ENCODE results near the gene NSRP1. TPM values are rescaled to one million over a fixed set of nuclear protein-coding genes. Genes with fewer than 3 reads are reported as not detected.

Gene NSRP1
- polyA plus RNA-seq, 3 donors, result 7.2 to 19.9 (median 11.7) TPM

DNA sequence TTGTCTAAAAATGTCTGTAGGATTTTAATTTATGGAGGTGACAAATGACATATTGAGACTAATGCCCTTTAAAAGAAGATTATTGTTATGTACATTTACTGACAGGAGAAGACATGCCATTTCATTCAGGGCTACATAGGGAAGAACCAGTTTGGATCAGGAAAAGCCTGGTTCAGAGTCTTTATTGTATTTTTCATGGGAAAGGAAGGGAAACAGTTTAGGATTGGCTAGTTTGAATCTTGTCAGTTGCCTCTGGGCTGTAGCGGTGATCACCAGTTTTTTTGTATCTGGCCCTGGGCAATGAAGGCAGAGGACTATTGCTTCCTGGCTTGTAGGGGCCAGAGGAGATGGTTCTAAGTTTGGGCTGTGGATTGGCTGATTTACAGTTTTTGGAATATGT, 31.8 kb downstream of the NSRP1 start:
- Histone ChIP-seq H3K27ac (ENCODE audit: low read depth in 1 of 2, low read length in 2 of 2) (no peak overlapping the region), H3K9me3 (replicated peaks in 1 of 2; ENCODE audit: control insufficient read depth in 1 of 2, insufficient read depth in 1 of 2, low read length in 2 of 2) (no peaks in the 10 kb centered on the region), H3K4me1 (ENCODE audit: control insufficient read depth in 1 of 2, insufficient read depth in 2 of 2, low read length in 2 of 2) (no peaks in the 10 kb centered on the region), H3K4me3 (replicated peaks in 1 of 3; ENCODE audit: low read depth in 2 of 3, low read length in 3 of 3) (no peak overlapping the region), H4K20me1 (ENCODE audit: insufficient read depth, low read length) (peaks cover 44% of the 10 kb centered on the region), H3K4me2 (replicated peaks; ENCODE audit: extremely low read depth, low read length, poor library complexity, severe bottlenecking) (no peak overlapping the region), H3K9ac (ENCODE audit: insufficient read depth, low read length, poor library complexity, severe bottlenecking) (no peak overlapping the region), H3K27me3 (ENCODE audit: control insufficient read depth in 2 of 2, insufficient read depth in 2 of 2, low read length in 2 of 2) (no peaks in the 10 kb centered on the region), H3K36me3 (replicated peaks in 1 of 2; ENCODE audit: control insufficient read depth in 1 of 2, insufficient read depth in 2 of 2, low read length in 2 of 2) (no peaks in the 10 kb centered on the region), H3K79me2 (ENCODE audit: insufficient read depth, low read length) (peaks cover 38% of the 10 kb centered on the region), H2AFZ (ENCODE audit: insufficient read depth, low read depth, low read length, poor library complexity, severe bottlenecking) (no peak overlapping the region)
- H3K36me3 Mint-ChIP-seq, result peaks cover 9 to 40% of the 10 kb centered on the region in 2 donors
- peak overlapping the region in 1 of 7 donors; percentile 9 for H3K27ac Mint-ChIP-seq
- H3K9me3 Mint-ChIP-seq, result no peaks in the 10 kb centered on the region
- no peak for DNase-seq
- H3K27me3 Mint-ChIP-seq (ENCODE audit: low read depth in 3 of 3), result peaks cover 0 to 1% (median 0%) of the 10 kb centered on the region in 3 donors
- intact Hi-C loops (cut with micrococcal nuclease), result no loop called here
- H3K4me3 Mint-ChIP-seq, result no peak overlapping the region
- TF ChIP-seq, protein P1, sequence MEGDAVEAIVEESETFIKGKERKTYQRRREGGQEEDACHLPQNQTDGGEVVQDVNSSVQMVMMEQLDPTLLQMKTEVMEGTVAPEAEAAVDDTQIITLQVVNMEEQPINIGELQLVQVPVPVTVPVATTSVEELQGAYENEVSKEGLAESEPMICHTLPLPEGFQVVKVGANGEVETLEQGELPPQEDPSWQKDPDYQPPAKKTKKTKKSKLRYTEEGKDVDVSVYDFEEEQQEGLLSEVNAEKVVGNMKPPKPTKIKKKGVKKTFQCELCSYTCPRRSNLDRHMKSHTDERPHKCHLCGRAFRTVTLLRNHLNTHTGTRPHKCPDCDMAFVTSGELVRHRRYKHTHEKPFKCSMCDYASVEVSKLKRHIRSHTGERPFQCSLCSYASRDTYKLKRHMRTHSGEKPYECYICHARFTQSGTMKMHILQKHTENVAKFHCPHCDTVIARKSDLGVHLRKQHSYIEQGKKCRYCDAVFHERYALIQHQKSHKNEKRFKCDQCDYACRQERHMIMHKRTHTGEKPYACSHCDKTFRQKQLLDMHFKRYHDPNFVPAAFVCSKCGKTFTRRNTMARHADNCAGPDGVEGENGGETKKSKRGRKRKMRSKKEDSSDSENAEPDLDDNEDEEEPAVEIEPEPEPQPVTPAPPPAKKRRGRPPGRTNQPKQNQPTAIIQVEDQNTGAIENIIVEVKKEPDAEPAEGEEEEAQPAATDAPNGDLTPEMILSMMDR (IDR thresholded peaks at IDR 0.05), result no peak
- no peaks in the 10 kb centered on the region for H3K4me1 Mint-ChIP-seq
- WGBS (ENCODE audit: insufficient coverage), result 100% methylated on average over 1 of the region's 1 CpG

DNA sequence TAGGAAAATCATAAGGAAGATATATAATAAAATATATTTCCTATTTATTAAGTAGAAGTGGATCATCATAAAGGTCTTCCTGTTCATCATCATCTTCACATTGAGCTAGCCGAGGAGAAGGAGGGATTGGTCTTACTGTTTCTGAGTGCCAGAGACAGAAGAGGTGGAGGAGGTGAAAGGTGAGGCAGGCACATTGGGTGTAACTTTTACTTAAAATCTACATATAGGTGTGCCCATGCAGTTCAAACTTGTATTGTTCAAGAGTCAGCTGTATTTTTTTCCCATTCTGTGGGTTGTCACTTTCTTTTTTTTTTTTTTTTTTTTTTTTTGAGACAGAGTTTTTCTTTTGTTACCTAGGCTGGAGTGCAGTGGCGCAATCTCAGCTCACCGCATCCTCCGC, 34.9 kb downstream of the NSRP1 start:
- Histone ChIP-seq H3K4me2 (replicated peaks; ENCODE audit: extremely low read depth, low read length, poor library complexity, severe bottlenecking) (no peak overlapping the region), H4K20me1 (ENCODE audit: insufficient read depth, low read length) (peaks cover 32% of the 10 kb centered on the region), H3K9me3 (replicated peaks in 1 of 2; ENCODE audit: control insufficient read depth in 1 of 2, insufficient read depth in 1 of 2, low read length in 2 of 2) (no peaks in the 10 kb centered on the region), H2AFZ (ENCODE audit: insufficient read depth, low read depth, low read length, poor library complexity, severe bottlenecking) (no peak overlapping the region), H3K36me3 (replicated peaks in 1 of 2; ENCODE audit: control insufficient read depth in 1 of 2, insufficient read depth in 2 of 2, low read length in 2 of 2) (peaks cover 0 to 3% of the 10 kb centered on the region in 2 donors), H3K27ac (ENCODE audit: low read depth in 1 of 2, low read length in 2 of 2) (no peak overlapping the region), H3K4me3 (replicated peaks in 1 of 3; ENCODE audit: low read depth in 2 of 3, low read length in 3 of 3) (no peak overlapping the region), H3K79me2 (ENCODE audit: insufficient read depth, low read length) (peaks cover 39% of the 10 kb centered on the region), H3K9ac (ENCODE audit: insufficient read depth, low read length, poor library complexity, severe bottlenecking) (no peak overlapping the region), H3K4me1 (ENCODE audit: control insufficient read depth in 1 of 2, insufficient read depth in 2 of 2, low read length in 2 of 2) (no peaks in the 10 kb centered on the region), H3K27me3 (ENCODE audit: control insufficient read depth in 2 of 2, insufficient read depth in 2 of 2, low read length in 2 of 2) (no peaks in the 10 kb centered on the region)
- Mint-ChIP-seq H3K9me3 (peaks cover 0 to 2% (median 0%) of the 10 kb centered on the region in 7 donors), H3K4me1 (no peaks in the 10 kb centered on the region), H3K27ac (no peak overlapping the region), H3K36me3 (peaks cover 11 to 39% of the 10 kb centered on the region in 2 donors), H3K27me3 (ENCODE audit: low read depth in 3 of 3) (peaks cover 0 to 1% (median 0%) of the 10 kb centered on the region in 3 donors), H3K4me3 (no peak overlapping the region)
- intact Hi-C loops (cut with micrococcal nuclease), result no loop called here
- no peak for DNase-seq
- TF ChIP-seq, protein P1 (IDR thresholded peaks at IDR 0.05), result no peak
- no CpG with 5 or more reads among the region's 4 CpGs for WGBS (ENCODE audit: insufficient coverage)

Data from CD14-positive monocyte (primary cell).